ENCODE measurements around the gene CEP72. TPM values are rescaled to one million over a fixed set of nuclear protein-coding genes. Genes with fewer than 3 reads are reported as not detected.

The CEP72 gene
- total RNA-seq, 4 donors from 2014 or later: 2.7 to 8.6 (median 4.0) TPM

DNA sequence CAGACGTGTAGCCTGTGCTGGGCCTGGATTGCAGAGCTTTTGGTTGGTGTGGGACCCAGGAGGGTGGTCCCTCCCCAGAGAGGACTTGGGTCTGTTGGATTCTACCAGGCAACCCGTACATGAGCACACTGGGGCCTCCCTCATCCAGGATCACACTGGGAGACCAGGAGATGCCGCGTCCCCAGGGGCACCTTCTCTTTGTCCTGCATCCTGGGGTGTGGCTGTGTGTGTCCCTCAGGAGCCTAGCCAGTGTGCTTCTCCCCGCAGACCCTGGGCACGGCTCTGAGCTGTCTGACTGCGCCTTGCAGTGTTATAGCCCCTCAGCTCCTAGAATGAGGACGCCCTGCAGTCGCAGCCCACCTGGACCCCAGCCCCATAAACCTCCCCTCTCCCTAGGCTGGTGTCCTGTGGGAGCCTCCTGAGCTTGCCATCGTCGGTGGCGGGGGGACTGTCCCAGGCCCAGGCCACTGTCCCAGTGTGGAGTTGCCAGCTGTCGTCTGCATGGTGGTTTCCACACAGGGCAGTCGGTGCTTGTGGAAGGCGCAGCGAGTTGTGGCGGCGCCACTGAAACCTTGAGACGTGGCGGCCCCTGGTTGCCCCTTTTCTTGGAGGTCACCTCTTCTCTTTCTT, 27.6 kb downstream of the CEP72 start:
- no peaks in the 10 kb centered on the region for H3K4me1 ChIP-seq
- WGBS, 2 donors: 97 to 100% methylated on average over 9 to 15 of the region's 20 CpGs
- no peak overlapping the region for H3K27ac ChIP-seq
- DNase-seq: no peak
- intact Hi-C loops (cut with DNase I): no loop called here
- no peak for TF ChIP-seq POLR2A (IDR thresholded peaks at IDR 0.05)
- TF ChIP-seq, protein P1, sequence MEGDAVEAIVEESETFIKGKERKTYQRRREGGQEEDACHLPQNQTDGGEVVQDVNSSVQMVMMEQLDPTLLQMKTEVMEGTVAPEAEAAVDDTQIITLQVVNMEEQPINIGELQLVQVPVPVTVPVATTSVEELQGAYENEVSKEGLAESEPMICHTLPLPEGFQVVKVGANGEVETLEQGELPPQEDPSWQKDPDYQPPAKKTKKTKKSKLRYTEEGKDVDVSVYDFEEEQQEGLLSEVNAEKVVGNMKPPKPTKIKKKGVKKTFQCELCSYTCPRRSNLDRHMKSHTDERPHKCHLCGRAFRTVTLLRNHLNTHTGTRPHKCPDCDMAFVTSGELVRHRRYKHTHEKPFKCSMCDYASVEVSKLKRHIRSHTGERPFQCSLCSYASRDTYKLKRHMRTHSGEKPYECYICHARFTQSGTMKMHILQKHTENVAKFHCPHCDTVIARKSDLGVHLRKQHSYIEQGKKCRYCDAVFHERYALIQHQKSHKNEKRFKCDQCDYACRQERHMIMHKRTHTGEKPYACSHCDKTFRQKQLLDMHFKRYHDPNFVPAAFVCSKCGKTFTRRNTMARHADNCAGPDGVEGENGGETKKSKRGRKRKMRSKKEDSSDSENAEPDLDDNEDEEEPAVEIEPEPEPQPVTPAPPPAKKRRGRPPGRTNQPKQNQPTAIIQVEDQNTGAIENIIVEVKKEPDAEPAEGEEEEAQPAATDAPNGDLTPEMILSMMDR (IDR thresholded peaks at IDR 0.05): no peak
- no peak overlapping the region for H3K4me3 ChIP-seq
- peaks cover 9 to 100% (median 12%) of the 10 kb centered on the region in 3 donors for H3K36me3 ChIP-seq
- no peaks in the 10 kb centered on the region for H3K9me3 ChIP-seq
- no peaks in the 10 kb centered on the region for H3K27me3 ChIP-seq

GRCh38 chr5:640461-641330, 28.6 kb downstream of the CEP72 start:
- Histone ChIP-seq H3K27me3 (no peaks in the 10 kb centered on the region), H3K9me3 (no peaks in the 10 kb centered on the region), H3K4me1 (no peaks in the 10 kb centered on the region), H3K27ac (no peak overlapping the region), H3K36me3 (peaks cover 1 to 100% (median 12%) of the 10 kb centered on the region in 3 donors), H3K4me3 (no peak overlapping the region)
- intact Hi-C loops (cut with DNase I): no loop called here
- 79 to 84% methylated on average over 5 to 7 of the region's 35 CpGs for WGBS, 2 donors
- no peak for DNase-seq
- TF ChIP-seq, protein P1 (IDR thresholded peaks at IDR 0.05): no peak
- no peak for TF ChIP-seq POLR2A (IDR thresholded peaks at IDR 0.05)

GRCh38 chr5:641331-641765, 29.2 kb downstream of the CEP72 start:
- TF ChIP-seq, protein P1 (IDR thresholded peaks at IDR 0.05): no peak
- TF ChIP-seq POLR2A (IDR thresholded peaks at IDR 0.05): no peak
- no peaks in the 10 kb centered on the region for H3K4me1 ChIP-seq
- no peak overlapping the region for H3K4me3 ChIP-seq
- DNase-seq: no peak
- 77 to 82% methylated on average over 11 to 13 of the region's 14 CpGs for WGBS, 2 donors
- peaks cover 0 to 100% (median 12%) of the 10 kb centered on the region in 3 donors for H3K36me3 ChIP-seq
- H3K27me3 ChIP-seq: no peaks in the 10 kb centered on the region
- intact Hi-C loops (cut with DNase I): no loop called here
- no peak overlapping the region for H3K27ac ChIP-seq
- no peaks in the 10 kb centered on the region for H3K9me3 ChIP-seq

- DNase-seq: no peak
- TF ChIP-seq, protein P1 (IDR thresholded peaks at IDR 0.05): no peak
- no peak for TF ChIP-seq POLR2A (IDR thresholded peaks at IDR 0.05)
- Histone ChIP-seq H3K9me3 (no peaks in the 10 kb centered on the region), H3K36me3 (peaks cover 0 to 100% (median 12%) of the 10 kb centered on the region in 3 donors), H3K4me3 (no peak overlapping the region), H3K27ac (no peak overlapping the region), H3K4me1 (no peaks in the 10 kb centered on the region), H3K27me3 (no peaks in the 10 kb centered on the region)
- 88 to 100% methylated on average over 5 to 7 of the region's 14 CpGs for WGBS, 2 donors
- intact Hi-C loops (cut with DNase I): no loop called here
Measured at GRCh38 chr5:642481-642880, 30.3 kb downstream of the CEP72 start.

DNA sequence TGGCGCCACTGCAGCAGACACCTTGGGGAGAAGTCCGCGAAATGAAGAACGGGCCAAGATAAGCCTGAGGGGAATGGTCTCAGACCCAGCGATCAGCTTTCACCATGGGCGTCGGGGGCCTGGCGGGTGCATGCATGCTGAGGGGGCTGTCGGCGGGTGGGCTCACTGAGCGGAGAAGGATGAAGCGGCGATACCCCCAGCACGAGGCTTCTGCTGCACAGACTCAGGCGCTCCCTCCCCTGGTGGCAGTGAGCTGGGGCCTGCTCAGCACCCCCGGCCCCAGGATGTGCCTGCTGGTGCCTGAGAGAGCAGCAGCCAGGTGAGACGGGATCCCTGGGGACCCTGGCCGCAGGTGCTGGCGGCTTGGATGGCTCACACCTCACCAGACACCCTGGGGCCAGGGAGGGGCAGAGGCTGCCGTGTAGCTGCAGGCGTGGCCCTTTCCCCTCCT, 31.2 kb downstream of the CEP72 start:
- Histone ChIP-seq H3K27me3 (no peaks in the 10 kb centered on the region), H3K4me1 (no peaks in the 10 kb centered on the region), H3K36me3 (peaks cover 0 to 98% (median 12%) of the 10 kb centered on the region in 3 donors), H3K4me3 (no peak overlapping the region), H3K9me3 (no peaks in the 10 kb centered on the region), H3K27ac (no peak overlapping the region)
- WGBS, 2 donors: 89 to 95% methylated on average over 14 to 15 of the region's 21 CpGs
- TF ChIP-seq POLR2A (IDR thresholded peaks at IDR 0.05): no peak
- TF ChIP-seq, protein P1 (IDR thresholded peaks at IDR 0.05): no peak
- no peak for DNase-seq
- intact Hi-C loops (cut with DNase I): no loop called here
